ENCODE results near the gene AOPEP.

- no peak for TF ChIP-seq CTCF (conservative IDR thresholded peaks at IDR 0.05 in 1 of 2, IDR thresholded peaks at IDR 0.05 in 1 of 2; ENCODE audit: extremely low read depth in 1 of 2, insufficient read depth in 1 of 2, low read depth in 1 of 2, low read length in 2 of 2)
- TF ChIP-seq EZH2 (IDR thresholded peaks at IDR 0.05; ENCODE audit: borderline replicate concordance, low read length), result no peak
Observed at GRCh38 chr9:94805051-94805489, 78.6 kb downstream of the AOPEP start.

Data from mammary epithelial cell (primary cell).